K562 (cell line): ENCODE measurements around the gene ATP2A2. TPM values are rescaled to one million over a fixed set of nuclear protein-coding genes. Genes with fewer than 3 reads are reported as not detected.
A peak's percentile ranks its signal among the peaks of the same experiment; 100 is the strongest.

ENCODE experiments used
- ATAC-seq: fragments of 200-7000 bp; cut with Tn5 transposase; 3 replicates; pipeline ENCODE4 v1.9.1; 2020; ENCODE audit warnings: moderate library complexity
- BruUV-seq: library from RNA; stranded (reverse); fragments of 400-500 nt; replicated peaks from 2 replicates; lab custom pipeline; 2021; lab: Mats Ljungman, UMichigan
- CTCF ChIA-PET: fragments of 300-600 bp; formaldehyde crosslinking; extraction: SDS; loops from one replicate; lab custom pipeline; 2021; ENCODE audit warnings: low intra/inter-chr PET ratio; lab: Yijun Ruan, JAX
- POLR2A ChIA-PET: fragments of 300-600, 350-650 bp; sonication (Branson Sonifier 250); formaldehyde crosslinking; extraction: SDS; loops from one replicate; lab custom pipeline; 2021; ENCODE audit warnings: antibody characterized with exemption, inconsistent platforms; lab: Yijun Ruan, JAX
- DNase-seq, 4 experiments: peaks; one replicate each; pipeline versions ENCODE4 v3.0.0 to v3.0.0-alpha.2; 2011 to 2018; ENCODE audit warnings: low spot score in 3 of 4, mixed read lengths in 3 of 4; ENCODE audit errors: extremely low read depth in 1 of 4
- FAIRE-seq: peaks from 2 replicates; lab custom pipeline; 2011; peaks lifted over from hg19 to GRCh38; lab: Jason Lieb, UNC
- H2AFZ ChIP-seq: 2 replicates; pipeline ENCODE4 v1.6.0; 2011; ENCODE audit warnings: low read depth, low read length, control low read depth, inconsistent platforms
- H3K27ac ChIP-seq: fragments of 200-600 bp; 3 replicates; pipeline ENCODE4 v1.8.0; 2011; ENCODE audit warnings: low read depth, mild to moderate bottlenecking, control low read depth, inconsistent platforms, low read length, moderate library complexity, mixed read lengths; ENCODE audit errors: extremely low read depth
- H3K27me3 ChIP-seq, 2 experiments: fragments of 300-600 bp in 1 of 2; 2 replicates in 1 of 2; 3 replicates in 1 of 2; pipeline versions ENCODE4 v1.6.0 to v1.8.0; 2011; ENCODE audit warnings: inconsistent platforms in 2 of 2, low read length in 2 of 2, mild to moderate bottlenecking in 1 of 2, mixed read lengths in 1 of 2, moderate library complexity in 1 of 2; ENCODE audit not compliant: control insufficient read depth in 2 of 2, insufficient read depth in 2 of 2
- H3K36me3 ChIP-seq: fragments of 300-600 bp; 3 replicates; pipeline ENCODE4 v1.8.0; 2011; ENCODE audit warnings: mild to moderate bottlenecking, low read length, inconsistent platforms; ENCODE audit not compliant: control insufficient read depth, insufficient read depth
- H3K4me1 ChIP-seq, 2 experiments: fragments of 200-600 bp in 1 of 2; replicated peaks in 1 of 2; 2 replicates in 1 of 2; 3 replicates in 1 of 2; pipeline versions ENCODE4 v1.5.1 to v1.8.0; 2011; ENCODE audit warnings: inconsistent platforms in 2 of 2, low read length in 2 of 2, mild to moderate bottlenecking in 1 of 2, mixed read lengths in 1 of 2, moderate library complexity in 1 of 2; ENCODE audit not compliant: control insufficient read depth in 2 of 2, insufficient read depth in 2 of 2
- H3K4me2 ChIP-seq: 2 replicates; pipeline ENCODE4 v1.6.1; 2011; ENCODE audit warnings: low read length, control low read depth, inconsistent platforms, mixed read lengths; ENCODE audit not compliant: insufficient read depth
- H3K4me3 ChIP-seq: fragments of 200-600 bp; sonication (generic), shearing (Covaris generic); 2 replicates; pipeline ENCODE4 v1.5.1; 2016; ENCODE audit warnings: control low read depth, inconsistent platforms
- H3K79me2 ChIP-seq: fragments of 200-600 bp; 3 replicates; pipeline ENCODE4 v1.8.0; 2011; ENCODE audit warnings: low read length, inconsistent platforms; ENCODE audit not compliant: control insufficient read depth, insufficient read depth
- H3K9ac ChIP-seq, 2 experiments: 2 replicates each; pipeline versions ENCODE4 v1.6.0 to v1.6.1; 2011; ENCODE audit warnings: low read depth in 2 of 2, low read length in 2 of 2, control low read depth in 1 of 2, inconsistent platforms in 1 of 2, mild to moderate bottlenecking in 1 of 2, mixed read lengths in 1 of 2; ENCODE audit not compliant: insufficient read depth in 1 of 2
- H3K9me1 ChIP-seq: one replicate; pipeline ENCODE4 v1.6.0; 2011; ENCODE audit warnings: inconsistent platforms, mild to moderate bottlenecking, low read length, moderate library complexity; ENCODE audit not compliant: control insufficient read depth, insufficient read depth
- H3K9me3 ChIP-seq: replicated peaks from 2 replicates; pipeline ENCODE4 v1.5.1; 2011; ENCODE audit warnings: low read depth, low read length, inconsistent platforms; ENCODE audit not compliant: control insufficient read depth, insufficient read depth
- H4K20me1 ChIP-seq: replicated peaks from 2 replicates; pipeline ENCODE4 v1.6.1; 2011; ENCODE audit warnings: low read length, inconsistent platforms, mixed read lengths; ENCODE audit not compliant: control insufficient read depth, insufficient read depth
- FOXJ3 ChIP-seq: sonication (generic); formaldehyde crosslinking; IDR thresholded peaks from 2 replicates; pipeline ENCODE4 v1.4.0; 2020; ENCODE audit warnings: mild to moderate bottlenecking, missing genetic modification reagents
- GABPB1 ChIP-seq: sonication (generic); formaldehyde crosslinking; IDR thresholded peaks from 2 replicates; pipeline ENCODE4 v1.8.0; 2022; ENCODE audit warnings: mild to moderate bottlenecking, missing genetic modification reagents
- HCFC1 ChIP-seq: IDR thresholded peaks from 2 replicates; pipeline ENCODE4 v1.6.1; 2012; ENCODE audit warnings: low read depth, low read length, improper control_type of control experiment
- HES1 ChIP-seq: fragments of 450-650 bp; IDR thresholded peaks from 2 replicates; pipeline ENCODE4 v1.6.1; 2016; ENCODE audit warnings: low read depth, mild to moderate bottlenecking, moderate library complexity
- ILF3 ChIP-seq: fragments of 450-650 bp; IDR thresholded peaks from 2 replicates; pipeline ENCODE4 v1.6.1; 2018; ENCODE audit warnings: antibody characterized with exemption, mild to moderate bottlenecking, moderate library complexity, borderline replicate concordance
- MCM3 ChIP-seq: fragments of 450-650 bp; IDR thresholded peaks from 2 replicates; pipeline ENCODE4 v1.6.1; 2016
- MTF1 ChIP-seq: fragments of 250-450 bp; sonication (Bioruptor Pico); IDR thresholded peaks from 2 replicates; pipeline ENCODE4 v1.9.0; 2021; ENCODE audit warnings: moderate library complexity, mild to moderate bottlenecking, inconsistent platforms, borderline replicate concordance
- MYC ChIP-seq, 2 experiments: fragments of 250-450 bp in 1 of 2; sonication (Bioruptor Pico) in 1 of 2; IDR thresholded peaks; 2 replicates each; pipeline versions ENCODE4 v1.5.1 to v1.6.1; 2012 to 2021; ENCODE audit warnings: low read depth in 2 of 2, borderline replicate concordance in 1 of 2, improper control_type of control experiment in 1 of 2, low read length in 1 of 2, mild to moderate bottlenecking in 1 of 2, moderate library complexity in 1 of 2
- POLR2A ChIP-seq: fragments of 450-650 bp; conservative IDR thresholded peaks from 2 replicates; pipeline ENCODE4 v1.6.1; 2016
- POLR2AphosphoS5 ChIP-seq: IDR thresholded peaks from 2 replicates; pipeline ENCODE4 v1.6.1; 2011; ENCODE audit warnings: mild to moderate bottlenecking, low read depth, low read length, moderate library complexity; ENCODE audit not compliant: control insufficient read depth, insufficient read depth
- SP2 ChIP-seq: IDR thresholded peaks from 2 replicates; pipeline ENCODE4 v1.6.1; 2011; ENCODE audit warnings: mild to moderate bottlenecking, low read depth, low read length, moderate library complexity; ENCODE audit not compliant: poor library complexity, severe bottlenecking; ENCODE audit errors: extremely low read depth
- TAF9B ChIP-seq: fragments of 450-650 bp; IDR thresholded peaks from 2 replicates; pipeline ENCODE4 v1.6.1; 2018; ENCODE audit warnings: mild to moderate bottlenecking; ENCODE audit not compliant: partially characterized antibody
- ZFX ChIP-seq: sonication (generic); formaldehyde crosslinking; IDR thresholded peaks from 2 replicates; pipeline ENCODE4 v1.8.0; 2022; ENCODE audit warnings: mild to moderate bottlenecking, missing genetic modification reagents, moderate library complexity
- WGBS: fragments of 100-300 bp; shearing (Covaris generic); methylation state at CpG from one replicate; pipeline ENCODE4 v1.1.6; 2016; ENCODE audit warnings: low coverage, mixed read lengths; ENCODE audit not compliant: insufficient coverage; ENCODE audit errors: missing lambda C conversion rate; 5-methylcytosine and 5-hydroxymethylcytosine counted together
- in situ Hi-C: fragments of 300-500 bp; cut with MboI; formaldehyde crosslinking; loops from 4 replicates; pipeline ENCODE4 v1.15.0; 2018; ENCODE audit warnings: inconsistent platforms, mixed read lengths
- intact Hi-C: fragments of 100-400 bp; cut with micrococcal nuclease; formaldehyde crosslinking; loops from 2 replicates; pipeline ENCODE4 v1.14.2; 2022
- polyA plus RNA-seq, 8 experiments: library from polyadenylated mRNA; depleted of rRNA in 4 of 8; stranded (reverse) in 5 of 8; unstranded in 3 of 8; fragments of >200 nt; fragmentation: Nextera tagmentation in 2 of 8; fragmentation: Illumina TruSeq in 1 of 8; extraction: Ambion mirVana in 2 of 8; extraction: Trizol in 1 of 8; gene quantifications; 2 replicates each; pipeline versions ENCODE4 v1.2.1 to v1.2.3, GENCODE V29; 2011 to 2014; ENCODE audit warnings: inconsistent platforms in 1 of 8, missing spikeins in 1 of 8
- total RNA-seq, 7 experiments: library from RNA; depleted of rRNA in 6 of 7; stranded (reverse); fragments of >200 nt in 6 of 7; fragmentation: Illumina TruSeq in 2 of 7; extraction: Trizol in 2 of 7; gene quantifications; 2 replicates each; pipeline versions ENCODE4 v1.2.1 to v1.2.3, GENCODE V29; 2011 to 2021; ENCODE audit warnings: low replicate concordance in 1 of 7
- TF ChIP-seq, protein P1 (sequence below): IDR thresholded peaks from 3 replicates; pipeline ENCODE4 v1.6.1; 2011; ENCODE audit warnings: borderline replicate concordance, mild to moderate bottlenecking, moderate library complexity; ENCODE audit not compliant: insufficient read length; ENCODE audit errors: extremely low read depth
- TF ChIP-seq, protein P2 (sequence below), 2 experiments: IDR thresholded peaks in 1 of 2; conservative IDR thresholded peaks in 1 of 2; 2 replicates each; pipeline ENCODE4 v1.6.1; 2016; ENCODE audit warnings: low read depth in 2 of 2, mild to moderate bottlenecking in 1 of 2, missing compliant biosample characterization in 1 of 2, missing genetic modification characterization in 1 of 2, moderate library complexity in 1 of 2

ATP2A2 gene
- total and polyA plus RNA-seq, 9 of the 15 experiments (the other 6 are each of a cell fraction or from before 2014, with no cell fraction given) = 5.2 to 205 (median 51.6) TPM

DNA sequence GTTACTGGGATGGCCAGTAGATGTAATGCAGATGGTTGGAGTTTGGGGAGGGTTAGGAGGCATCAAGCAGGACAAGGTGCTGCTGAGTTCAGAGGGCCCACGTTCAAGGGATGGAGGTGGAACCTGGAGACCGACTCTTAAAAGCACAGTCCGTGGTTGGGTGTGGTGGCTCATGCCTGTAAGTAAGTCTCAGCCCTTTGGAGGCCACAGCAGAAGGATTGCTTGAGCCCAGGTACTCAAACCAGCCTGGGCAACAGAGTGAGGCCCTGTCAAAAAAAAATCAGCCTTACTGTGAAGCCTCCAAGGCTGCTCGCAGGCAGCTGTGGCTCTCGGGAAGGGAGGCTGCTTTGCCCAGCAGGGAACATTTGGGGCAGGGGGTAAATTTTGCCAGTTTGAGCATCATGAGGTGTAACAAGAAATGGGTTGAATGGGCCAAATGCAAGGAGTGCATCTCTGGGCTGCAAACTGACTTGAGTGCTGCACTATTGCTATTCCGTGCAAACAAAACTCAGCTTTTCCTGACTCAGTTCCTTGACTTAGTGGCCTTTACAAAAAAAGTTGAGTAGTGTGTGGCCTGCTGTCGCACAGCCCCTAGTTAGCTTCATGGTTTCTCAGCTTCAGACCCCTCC is 67.5 kb downstream of the ATP2A2 start:
- DNase-seq (no peak), ATAC-seq (no peak), FAIRE-seq (no peak)
- no peak overlapping the region for H3K9ac ChIP-seq
- WGBS = 86% methylated on average over 7 of the region's 7 CpGs
- ChIA-PET POLR2A (interaction anchor here (0.7 to 3.2 kb wide), 12 partner anchors 8 to 247 kb away, joined by 3 to 18 read pairs (median 4); no protein-coding TSS in a partner anchor), CTCF (no interaction called here)
- peaks cover 4 to 13% of the 10 kb centered on the region in 2 experiments; a peak in 4 of 5 replicates for H3K4me1 ChIP-seq
- H3K79me2 ChIP-seq = no peaks in the 10 kb centered on the region
- H3K9me1 ChIP-seq = no peaks in the 10 kb centered on the region
- no peak overlapping the region for H3K4me3 ChIP-seq
- no TSS peak for BruUV-seq
- H2AFZ ChIP-seq = no peak overlapping the region
- H3K27me3 ChIP-seq = no peaks in the 10 kb centered on the region
- intact Hi-C loops (no loop called here), in situ Hi-C loops (no loop called here)
- peaks cover 75% of the 10 kb centered on the region for H3K36me3 ChIP-seq
- H3K27ac ChIP-seq = no peak overlapping the region
- no peak overlapping the region for H3K4me2 ChIP-seq
- peaks cover 11% of the 10 kb centered on the region; the same call in 1 of the 2 replicates for H4K20me1 ChIP-seq
- H3K9me3 ChIP-seq = no peaks in the 10 kb centered on the region
- TF ChIP-seq POLR2A (peak; percentile 37; the same call in 1 of the 2 replicates), POLR2AphosphoS5 (no peak), HES1 (no peak), ZFX (CRISPR knock-in tag) (peak; percentile 22; the same call in 1 of the 2 replicates), HCFC1 (no peak), MTF1 (CRISPR knock-in tag) (no peak), MCM3 (no peak), MYC (IDR thresholded peaks at IDR 0.05; ENCODE audit: low read depth, low read length) (no peak), MYC (CRISPR knock-in tag; IDR thresholded peaks at IDR 0.05; ENCODE audit: borderline replicate concordance, low read depth) (no peak), GABPB1 (CRISPR knock-in tag) (no peak), SP2 (no peak), FOXJ3 (CRISPR knock-in tag) (no peak), ILF3 (no peak), TAF9B (no peak)
- TF ChIP-seq, protein P1, sequence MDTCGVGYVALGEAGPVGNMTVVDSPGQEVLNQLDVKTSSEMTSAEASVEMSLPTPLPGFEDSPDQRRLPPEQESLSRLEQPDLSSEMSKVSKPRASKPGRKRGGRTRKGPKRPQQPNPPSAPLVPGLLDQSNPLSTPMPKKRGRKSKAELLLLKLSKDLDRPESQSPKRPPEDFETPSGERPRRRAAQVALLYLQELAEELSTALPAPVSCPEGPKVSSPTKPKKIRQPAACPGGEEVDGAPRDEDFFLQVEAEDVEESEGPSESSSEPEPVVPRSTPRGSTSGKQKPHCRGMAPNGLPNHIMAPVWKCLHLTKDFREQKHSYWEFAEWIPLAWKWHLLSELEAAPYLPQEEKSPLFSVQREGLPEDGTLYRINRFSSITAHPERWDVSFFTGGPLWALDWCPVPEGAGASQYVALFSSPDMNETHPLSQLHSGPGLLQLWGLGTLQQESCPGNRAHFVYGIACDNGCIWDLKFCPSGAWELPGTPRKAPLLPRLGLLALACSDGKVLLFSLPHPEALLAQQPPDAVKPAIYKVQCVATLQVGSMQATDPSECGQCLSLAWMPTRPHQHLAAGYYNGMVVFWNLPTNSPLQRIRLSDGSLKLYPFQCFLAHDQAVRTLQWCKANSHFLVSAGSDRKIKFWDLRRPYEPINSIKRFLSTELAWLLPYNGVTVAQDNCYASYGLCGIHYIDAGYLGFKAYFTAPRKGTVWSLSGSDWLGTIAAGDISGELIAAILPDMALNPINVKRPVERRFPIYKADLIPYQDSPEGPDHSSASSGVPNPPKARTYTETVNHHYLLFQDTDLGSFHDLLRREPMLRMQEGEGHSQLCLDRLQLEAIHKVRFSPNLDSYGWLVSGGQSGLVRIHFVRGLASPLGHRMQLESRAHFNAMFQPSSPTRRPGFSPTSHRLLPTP = no peak
- TF ChIP-seq, protein P2, sequence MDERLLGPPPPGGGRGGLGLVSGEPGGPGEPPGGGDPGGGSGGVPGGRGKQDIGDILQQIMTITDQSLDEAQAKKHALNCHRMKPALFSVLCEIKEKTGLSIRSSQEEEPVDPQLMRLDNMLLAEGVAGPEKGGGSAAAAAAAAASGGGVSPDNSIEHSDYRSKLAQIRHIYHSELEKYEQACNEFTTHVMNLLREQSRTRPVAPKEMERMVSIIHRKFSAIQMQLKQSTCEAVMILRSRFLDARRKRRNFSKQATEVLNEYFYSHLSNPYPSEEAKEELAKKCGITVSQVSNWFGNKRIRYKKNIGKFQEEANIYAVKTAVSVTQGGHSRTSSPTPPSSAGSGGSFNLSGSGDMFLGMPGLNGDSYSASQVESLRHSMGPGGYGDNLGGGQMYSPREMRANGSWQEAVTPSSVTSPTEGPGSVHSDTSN (CRISPR knock-in tag; IDR thresholded peaks at IDR 0.05; ENCODE audit: low read depth) = no peak
- TF ChIP-seq, protein P2 (tag; conservative IDR thresholded peaks at IDR 0.05; ENCODE audit: low read depth) = no peak
